ENCODE data around the gene UQCRC1.

GRCh38 chr3:48648188-48648850, 38.9 kb upstream of the UQCRC1 start:
- no peak for TF ChIP-seq CTCF (conservative IDR thresholded peaks at IDR 0.05; ENCODE audit: low read depth, low read length)
- TF ChIP-seq EZH2phosphoT487 (IDR thresholded peaks at IDR 0.05; ENCODE audit: borderline replicate concordance, low read length), result no peak
- TF ChIP-seq EZH2 (IDR thresholded peaks at IDR 0.05; ENCODE audit: low read length, unreplicated experiment), result no peak
